Activated naive CD8-positive, alpha-beta T cell treated with anti-CD3 and anti-CD28 coated beads, Interleukin-2, amount 10 ng/mL, durations not matched to agents 7 days and 5 days (primary cell): ENCODE data around the gene PCDHGC4. TPM values are rescaled to one million over a fixed set of nuclear protein-coding genes. Genes with fewer than 3 reads are reported as not detected.

Source experiments
- ATAC-seq: fragments of 150-1000 bp; cut with Tn5 transposase; one replicate; pipeline ENCODE4 v1.10.0; 2021; ENCODE audit warnings: low read depth, moderate library complexity
- POLR2A ChIA-PET: fragments of 350-600 bp; sonication (Branson Sonifier 250); formaldehyde crosslinking; loops from one replicate; lab custom pipeline; 2021; ENCODE audit warnings: antibody characterized with exemption; lab: Charles Lee
- DNase-seq: peaks from one replicate; pipeline ENCODE4 v3.0.0; 2021
- H3K27ac Mint-ChIP-seq: one replicate; pipeline ENCODE4 v1.8.0; 2022; ENCODE audit warnings: mild to moderate bottlenecking, mixed read lengths
- H3K27me3 Mint-ChIP-seq: one replicate; pipeline ENCODE4 v1.8.0; 2022; ENCODE audit warnings: mild to moderate bottlenecking, moderate library complexity, mixed read lengths
- H3K36me3 Mint-ChIP-seq: one replicate; pipeline ENCODE4 v1.8.0; 2021; ENCODE audit warnings: mild to moderate bottlenecking, mixed read lengths
- H3K4me1 Mint-ChIP-seq: one replicate; pipeline ENCODE4 v1.8.0; 2021; ENCODE audit warnings: mixed read lengths
- H3K4me3 Mint-ChIP-seq: one replicate; pipeline ENCODE4 v1.8.0; 2022; ENCODE audit warnings: mild to moderate bottlenecking, moderate library complexity, mixed read lengths
- H3K9me3 Mint-ChIP-seq: one replicate; pipeline ENCODE4 v1.8.0; 2021; ENCODE audit warnings: mixed read lengths
- total RNA-seq, 2 experiments: library from RNA; stranded (reverse); gene quantifications; one replicate each; pipeline ENCODE4 v1.2.3, GENCODE V29; 2021

PCDHGC4 gene
- total RNA-seq, 2 experiments from 2014 or later, result not detected

- H3K9me3 Mint-ChIP-seq, result no peaks in the 10 kb centered on the region
- POLR2A ChIA-PET, result no interaction called here
- H3K4me3 Mint-ChIP-seq, result no peak overlapping the region
- no peaks in the 10 kb centered on the region for H3K27me3 Mint-ChIP-seq
- no peak overlapping the region for H3K27ac Mint-ChIP-seq
- H3K36me3 Mint-ChIP-seq, result peaks cover 30% of the 10 kb centered on the region
- ATAC-seq (no peak), DNase-seq (no peak)
- H3K4me1 Mint-ChIP-seq, result no peaks in the 10 kb centered on the region
These were observed 49.8 kb downstream of the PCDHGC4 start for GRCh38 chr5:141534492-141535213.

Other genes starting within 250 kb of the PCDHGC4 start
- gene PCDHB15, start 239.6 kb upstream of the PCDHGC4 start, total RNA-seq, result under 1 TPM in 1 of 2 experiments, not detected in 1; 0.06 TPM
- 1 to 10 TPM in 1 of 2 experiments, under 1 TPM in 1; 0.99 to 1.3 TPM for gene SLC25A2, start 181.0 kb upstream of the PCDHGC4 start, total RNA-seq
- gene TAF7, start 164.2 kb upstream of the PCDHGC4 start, total RNA-seq, result 10 to 100 TPM; 86.2 to 95.9 TPM
- under 1 TPM; 0.11 to 0.31 TPM for gene PCDHGA1, start 154.5 kb upstream of the PCDHGC4 start, total RNA-seq
- gene PCDHGA2, start 146.3 kb upstream of the PCDHGC4 start, total RNA-seq, result under 1 TPM; 0.08 to 0.09 TPM
- under 1 TPM in 1 of 2 experiments, not detected in 1; 0.14 TPM for gene PCDHGA3, start 141.2 kb upstream of the PCDHGC4 start, total RNA-seq
- not detected for gene PCDHGB1, start 134.9 kb upstream of the PCDHGC4 start, total RNA-seq
- under 1 TPM; 0.25 to 0.28 TPM for gene PCDHGA4, start 130.0 kb upstream of the PCDHGC4 start, total RNA-seq
- gene PCDHGB2, start 125.0 kb upstream of the PCDHGC4 start, total RNA-seq, result under 1 TPM; 0.64 to 0.88 TPM
- under 1 TPM; 0.23 to 0.30 TPM for gene PCDHGA5, start 120.9 kb upstream of the PCDHGC4 start, total RNA-seq
- gene PCDHGB3, start 114.8 kb upstream of the PCDHGC4 start, total RNA-seq, result under 1 TPM; 0.44 to 0.82 TPM
- gene PCDHGA6, start 111.1 kb upstream of the PCDHGC4 start, total RNA-seq, result under 1 TPM; 0.28 to 0.33 TPM
- gene PCDHGA7, start 102.3 kb upstream of the PCDHGC4 start, total RNA-seq, result under 1 TPM; 0.26 to 0.28 TPM
- gene PCDHGB4, start 97.3 kb upstream of the PCDHGC4 start, total RNA-seq, result under 1 TPM in 1 of 2 experiments, not detected in 1; 0.11 TPM
- gene PCDHGA8, start 92.4 kb upstream of the PCDHGC4 start, total RNA-seq, result under 1 TPM; 0.09 to 0.11 TPM
- not detected for gene PCDHGB5, start 87.1 kb upstream of the PCDHGC4 start, total RNA-seq
- under 1 TPM in 1 of 2 experiments, not detected in 1; 0.11 TPM for gene PCDHGA9, start 82.3 kb upstream of the PCDHGC4 start, total RNA-seq
- under 1 TPM; 0.11 to 0.14 TPM for gene PCDHGB6, start 77.0 kb upstream of the PCDHGC4 start, total RNA-seq
- gene PCDHGA10, start 72.0 kb upstream of the PCDHGC4 start, total RNA-seq, result under 1 TPM in 1 of 2 experiments, not detected in 1; 0.14 TPM
- gene PCDHGB7, start 67.4 kb upstream of the PCDHGC4 start, total RNA-seq, result under 1 TPM in 1 of 2 experiments, not detected in 1; 0.11 TPM
- gene PCDHGA11, start 64.0 kb upstream of the PCDHGC4 start, total RNA-seq, result under 1 TPM; 0.08 to 0.09 TPM
- gene PCDHGA12, start 54.5 kb upstream of the PCDHGC4 start, total RNA-seq, result under 1 TPM in 1 of 2 experiments, not detected in 1; 0.11 TPM
- not detected for gene PCDHGC3, start 9.1 kb upstream of the PCDHGC4 start, total RNA-seq
- not detected for gene PCDHGC5, start 4.1 kb downstream of the PCDHGC4 start, total RNA-seq
- 100 to 1,000 TPM; 244 to 256 TPM for gene DIAPH1, start 134.0 kb downstream of the PCDHGC4 start, total RNA-seq
- gene HDAC3, start 151.8 kb downstream of the PCDHGC4 start, total RNA-seq, result 10 to 100 TPM; 85.8 to 89.6 TPM
- 10 to 100 TPM; 31.4 to 31.6 TPM for gene RELL2, start 152.0 kb downstream of the PCDHGC4 start, total RNA-seq
- gene FCHSD1, start 166.4 kb downstream of the PCDHGC4 start, total RNA-seq, result 10 to 100 TPM; 98.3 to 99.1 TPM
- 10 to 100 TPM; 17.0 to 17.9 TPM for gene ARAP3, start 197.2 kb downstream of the PCDHGC4 start, total RNA-seq